GM12878 (cell line): ENCODE measurements around the gene SAMD7. TPM values are rescaled to one million over a fixed set of nuclear protein-coding genes. Genes with fewer than 3 reads are reported as not detected.

Experiments used
- ATAC-seq: fragments of 200-7000 bp; cut with Tn5 transposase; 3 replicates; pipeline ENCODE4 v1.9.1; 2020; ENCODE audit warnings: mild to moderate bottlenecking, moderate library complexity
- BruUV-seq: library from RNA; stranded (reverse); fragments of 400-500 nt; replicated peaks from 2 replicates; lab custom pipeline; 2021; lab: Mats Ljungman, UMichigan
- CTCF ChIA-PET: fragments of 300-600 bp; sonication (Branson Sonifier 250); formaldehyde crosslinking; extraction: SDS; loops from one replicate; lab custom pipeline; 2021; ENCODE audit warnings: inconsistent platforms; lab: Yijun Ruan, JAX
- POLR2A ChIA-PET: fragments of 350-600 bp; formaldehyde crosslinking; extraction: SDS; loops from one replicate; lab custom pipeline; 2021; ENCODE audit warnings: inconsistent platforms; lab: Charles Lee
- RAD21 ChIA-PET: fragments of 300-600 bp; sonication (Branson Sonifier 250); formaldehyde crosslinking; loops from one replicate; lab custom pipeline; 2023; ENCODE audit warnings: antibody characterized with exemption; ENCODE audit not compliant: unreplicated experiment; lab: Charles Lee
- SMC1A ChIA-PET: fragments of 300-600 bp; sonication (Branson Sonifier 250); formaldehyde crosslinking; loops from one replicate; lab custom pipeline; 2023; ENCODE audit not compliant: unreplicated experiment, uncharacterized antibody; lab: Charles Lee
- DNase-seq: peaks from one replicate; pipeline ENCODE4 v3.0.0-alpha.2; 2011; ENCODE audit warnings: low read depth, low spot score
- FAIRE-seq: peaks from 3 replicates; lab custom pipeline; 2011; peaks lifted over from hg19 to GRCh38; lab: Jason Lieb, UNC
- H2AFZ ChIP-seq: 2 replicates; pipeline ENCODE4 v1.6.0; 2011; ENCODE audit warnings: low read depth, low read length, control low read depth; ENCODE audit not compliant: control insufficient read depth
- H3K27ac ChIP-seq: 2 replicates; pipeline ENCODE4 v1.5.1; 2011; ENCODE audit warnings: control low read depth; ENCODE audit not compliant: control insufficient read depth, insufficient read depth
- H3K27me3 ChIP-seq, 2 experiments: replicated peaks in 1 of 2; 2 replicates each; pipeline versions ENCODE4 v1.6.0 to v1.6.1; 2011; ENCODE audit warnings: low read length in 1 of 2; ENCODE audit not compliant: control insufficient read depth in 2 of 2, insufficient read depth in 2 of 2
- H3K36me3 ChIP-seq, 2 experiments: 2 replicates each; pipeline ENCODE4 v1.5.1; 2011; ENCODE audit warnings: low read length in 1 of 2; ENCODE audit not compliant: control insufficient read depth in 2 of 2, insufficient read depth in 2 of 2
- H3K4me1 ChIP-seq: 2 replicates; pipeline ENCODE4 v1.6.1; 2011; ENCODE audit warnings: mild to moderate bottlenecking, low read length, moderate library complexity, mixed read lengths; ENCODE audit not compliant: control insufficient read depth, insufficient read depth
- H3K4me2 ChIP-seq: 2 replicates; pipeline ENCODE4 v1.6.0; 2011; ENCODE audit warnings: control low read depth; ENCODE audit not compliant: control insufficient read depth, insufficient read depth
- H3K4me3 ChIP-seq: fragments of 200-600 bp; sonication (generic); 2 replicates; pipeline ENCODE4 v1.5.1; 2016
- H3K79me2 ChIP-seq: 2 replicates; pipeline ENCODE4 v1.6.0; 2011; ENCODE audit warnings: low read length; ENCODE audit not compliant: control insufficient read depth, insufficient read depth
- H3K9ac ChIP-seq: 2 replicates; pipeline ENCODE4 v1.8.0; 2011; ENCODE audit warnings: low read length, control low read depth, mixed read lengths; ENCODE audit not compliant: control insufficient read depth, insufficient read depth
- H3K9me3 ChIP-seq: replicated peaks from 3 replicates; pipeline ENCODE4 v1.5.1; 2011; ENCODE audit warnings: mild to moderate bottlenecking, low read length; ENCODE audit not compliant: control insufficient read depth, insufficient read depth
- H4K20me1 ChIP-seq: 2 replicates; pipeline ENCODE4 v1.6.0; 2011; ENCODE audit not compliant: control insufficient read depth, insufficient read depth
- BCLAF1 ChIP-seq: fragments of 450-650 bp; IDR thresholded peaks from 2 replicates; pipeline ENCODE4 v1.6.1; 2017; ENCODE audit warnings: antibody characterized with exemption, mild to moderate bottlenecking, moderate library complexity
- BRCA1 ChIP-seq: IDR thresholded peaks from 2 replicates; pipeline ENCODE4 v1.6.1; 2011; ENCODE audit warnings: low read depth, low read length, improper control_type of control experiment
- CHD4 ChIP-seq: fragments of 200-600 bp; sonication (generic); IDR thresholded peaks from 2 replicates; pipeline ENCODE4 v1.6.1; 2016; ENCODE audit warnings: mild to moderate bottlenecking
- EED ChIP-seq: sonication (generic); IDR thresholded peaks from 2 replicates; pipeline ENCODE4 v1.6.1; 2016; ENCODE audit warnings: antibody characterized with exemption, low read depth
- FOS ChIP-seq: IDR thresholded peaks from 3 replicates; pipeline ENCODE4 v1.6.1; 2011; ENCODE audit warnings: borderline replicate concordance; ENCODE audit not compliant: insufficient read length; ENCODE audit errors: extremely low read depth
- HCFC1 ChIP-seq: fragments of 150-350 bp; IDR thresholded peaks from 2 replicates; pipeline ENCODE4 v1.6.1; 2014; ENCODE audit warnings: low read length
- HDGF ChIP-seq: fragments of 450-650 bp; IDR thresholded peaks from 2 replicates; pipeline ENCODE4 v1.6.1; 2016; ENCODE audit warnings: antibody characterized with exemption
- IKZF1 ChIP-seq: fragments of 450-650 bp; conservative IDR thresholded peaks from 2 replicates; pipeline ENCODE4 v1.6.1; 2017; ENCODE audit warnings: antibody characterized with exemption, mild to moderate bottlenecking
- JUND ChIP-seq: IDR thresholded peaks from 2 replicates; pipeline ENCODE4 v1.6.1; 2012; ENCODE audit warnings: low read depth, mild to moderate bottlenecking, low read length, improper control_type of control experiment, moderate library complexity
- KDM1A ChIP-seq: fragments of 200-600 bp; sonication (generic); IDR thresholded peaks from 2 replicates; pipeline ENCODE4 v1.6.1; 2016; ENCODE audit warnings: borderline replicate concordance
- MEF2A ChIP-seq: IDR thresholded peaks from 2 replicates; pipeline ENCODE4 v1.6.1; 2011; ENCODE audit warnings: low read depth, mild to moderate bottlenecking, low read length, moderate library complexity; ENCODE audit not compliant: insufficient read depth
- NFYB ChIP-seq: IDR thresholded peaks from 2 replicates; pipeline ENCODE4 v1.6.1; 2011; ENCODE audit warnings: low read depth, mild to moderate bottlenecking, low read length, improper control_type of control experiment, moderate library complexity; ENCODE audit not compliant: insufficient read depth
- NRF1 ChIP-seq: conservative IDR thresholded peaks from 2 replicates; pipeline ENCODE4 v1.6.1; 2011; ENCODE audit warnings: mild to moderate bottlenecking, low read depth, low read length, improper control_type of control experiment
- PAX8 ChIP-seq: fragments of 450-650 bp; IDR thresholded peaks from 2 replicates; pipeline ENCODE4 v1.6.1; 2017; ENCODE audit warnings: mild to moderate bottlenecking, moderate library complexity
- RB1 ChIP-seq: fragments of 450-650 bp; formaldehyde crosslinking; IDR thresholded peaks from 2 replicates; pipeline ENCODE4 v1.6.1; 2017; ENCODE audit warnings: mild to moderate bottlenecking, borderline replicate concordance
- ZBED1 ChIP-seq: IDR thresholded peaks from 2 replicates; pipeline ENCODE4 v1.6.1; 2016; ENCODE audit warnings: borderline replicate concordance
- ZNF274 ChIP-seq: IDR thresholded peaks from one replicate; pipeline ENCODE4 v1.8.0; 2011; ENCODE audit not compliant: insufficient read length, insufficient read depth
- WGBS: methylation state at CpG from one replicate; pipeline ENCODE4 v1.1.6; 2016; ENCODE audit warnings: low lambda C conversion rate; ENCODE audit not compliant: insufficient replicate concordance, insufficient coverage; ENCODE audit errors: missing lambda C conversion rate; 5-methylcytosine and 5-hydroxymethylcytosine counted together
- in situ Hi-C: fragments of 300-500 bp; cut with MboI; formaldehyde crosslinking; loops from 9 replicates; pipeline ENCODE4 v1.14.3; 2018; ENCODE audit warnings: mixed read lengths
- intact Hi-C: fragments of 100-400 bp; cut with micrococcal nuclease; formaldehyde crosslinking; loops from one replicate; pipeline ENCODE4 v1.14.2; 2022; ENCODE audit not compliant: unreplicated experiment
- polyA plus RNA-seq, 11 experiments: library from polyadenylated mRNA; depleted of rRNA in 4 of 11; unstranded in 6 of 11; stranded (reverse) in 5 of 11; fragments of >200 nt; fragmentation: Nextera tagmentation in 4 of 11; fragmentation: Illumina TruSeq in 1 of 11; extraction: Ambion mirVana in 4 of 11; extraction: Trizol in 1 of 11; gene quantifications; 1 replicate in 1 of 11; 2 replicates in 10 of 11; pipeline versions ENCODE4 v1.2.1 to v1.2.3, GENCODE V29; 2011 to 2016; ENCODE audit warnings: inconsistent platforms in 2 of 11, missing spikeins in 2 of 11, low read depth in 1 of 11
- total RNA-seq, 4 experiments: library from RNA; depleted of rRNA in 3 of 4; stranded (reverse); fragments of >200 nt in 3 of 4; fragmentation: Illumina TruSeq in 1 of 4; extraction: Trizol in 1 of 4; gene quantifications; 2 replicates each; pipeline versions ENCODE4 v1.2.1 to v1.2.3, GENCODE V29; 2013 to 2021
- TF ChIP-seq, protein P1 (sequence below): IDR thresholded peaks from 2 replicates; pipeline ENCODE4 v1.6.1; 2012; ENCODE audit warnings: low read length, inconsistent platforms
- TF ChIP-seq, protein P2 (sequence below): fragments of 450-650 bp; IDR thresholded peaks from 2 replicates; pipeline ENCODE4 v1.6.1; 2018; ENCODE audit warnings: borderline replicate concordance, mild to moderate bottlenecking; ENCODE audit not compliant: partially characterized antibody

SAMD7 gene
- total and polyA plus RNA-seq, 10 of the 15 experiments (the other 5 are each of a cell fraction or from before 2014, with no cell fraction given), result 0.03 to 0.11 (median 0.07) TPM; not detected in 3

DNA sequence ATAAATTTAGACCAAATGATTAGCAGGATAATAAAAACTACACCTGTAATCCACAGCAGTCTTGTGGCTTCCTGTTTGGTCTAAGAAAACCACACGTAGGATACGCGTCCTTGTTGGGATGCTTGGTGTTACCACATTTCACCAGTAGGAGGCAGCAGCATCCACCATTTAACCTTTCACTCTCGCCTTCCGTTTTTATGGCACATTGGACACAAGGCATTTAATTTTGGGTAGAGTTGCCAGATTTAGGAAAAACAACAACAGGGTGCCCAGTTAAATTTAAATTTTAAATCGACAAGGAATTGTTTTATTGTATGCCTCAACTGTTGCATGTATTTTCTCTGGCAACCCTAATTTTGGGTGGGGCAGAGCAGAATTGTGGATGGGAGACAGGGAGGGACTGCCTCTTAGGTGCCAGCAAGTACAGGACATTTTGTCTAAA lies 47.9 kb upstream of the SAMD7 start:
- Histone ChIP-seq H3K36me3 (no peaks in the 10 kb centered on the region), H3K4me2 (no peak overlapping the region), H3K4me3 (no peak overlapping the region), H3K79me2 (no peaks in the 10 kb centered on the region), H3K9ac (no peak overlapping the region), H4K20me1 (no peaks in the 10 kb centered on the region), H3K4me1 (peaks cover 16% of the 10 kb centered on the region), H2AFZ (no peak overlapping the region; the same call in 1 of the 2 replicates), H3K27ac (no peak overlapping the region), H3K27me3 (no peaks in the 10 kb centered on the region; a peak in 1 of 4 replicates), H3K9me3 (no peaks in the 10 kb centered on the region)
- no TSS peak for BruUV-seq
- ChIA-PET RAD21 (interaction anchor here (0.8 to 3.2 kb wide), 7 partner anchors 49 to 191 kb away, joined by 3 to 17 read pairs (median 5); partner anchors contain the start of gene SEC62), SMC1A (interaction anchor here (0.7 to 7.2 kb wide), 18 partner anchors 15 to 550 kb away, joined by 3 to 56 read pairs (median 4); partner anchors contain the start of gene SEC62), POLR2A (no interaction called here), CTCF (interaction anchor here (0.6 to 5.1 kb wide), 33 partner anchors 14 to 242 kb away, joined by 3 to 65 read pairs (median 4); partner anchors contain the start of gene SEC62)
- FAIRE-seq (peak; percentile 92), DNase-seq (peak; percentile 61), ATAC-seq (peak; percentile 81)
- in situ Hi-C loops (loop anchor here (10.0 kb wide), 1 partner anchor 191 kb away; no protein-coding TSS in a partner anchor), intact Hi-C loops (loop anchor here (1.0 to 2.0 kb wide), 3 partner anchors 101 to 191 kb away; partner anchors contain the start of gene SEC62)
- under 1% methylated on average over 6 of the region's 6 CpGs for WGBS
- TF ChIP-seq, protein P1, sequence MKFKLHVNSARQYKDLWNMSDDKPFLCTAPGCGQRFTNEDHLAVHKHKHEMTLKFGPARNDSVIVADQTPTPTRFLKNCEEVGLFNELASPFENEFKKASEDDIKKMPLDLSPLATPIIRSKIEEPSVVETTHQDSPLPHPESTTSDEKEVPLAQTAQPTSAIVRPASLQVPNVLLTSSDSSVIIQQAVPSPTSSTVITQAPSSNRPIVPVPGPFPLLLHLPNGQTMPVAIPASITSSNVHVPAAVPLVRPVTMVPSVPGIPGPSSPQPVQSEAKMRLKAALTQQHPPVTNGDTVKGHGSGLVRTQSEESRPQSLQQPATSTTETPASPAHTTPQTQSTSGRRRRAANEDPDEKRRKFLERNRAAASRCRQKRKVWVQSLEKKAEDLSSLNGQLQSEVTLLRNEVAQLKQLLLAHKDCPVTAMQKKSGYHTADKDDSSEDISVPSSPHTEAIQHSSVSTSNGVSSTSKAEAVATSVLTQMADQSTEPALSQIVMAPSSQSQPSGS, result peak; percentile 49; the same call in 1 of the 2 replicates
- TF ChIP-seq NRF1, result no peak
- TF ChIP-seq, protein P2, sequence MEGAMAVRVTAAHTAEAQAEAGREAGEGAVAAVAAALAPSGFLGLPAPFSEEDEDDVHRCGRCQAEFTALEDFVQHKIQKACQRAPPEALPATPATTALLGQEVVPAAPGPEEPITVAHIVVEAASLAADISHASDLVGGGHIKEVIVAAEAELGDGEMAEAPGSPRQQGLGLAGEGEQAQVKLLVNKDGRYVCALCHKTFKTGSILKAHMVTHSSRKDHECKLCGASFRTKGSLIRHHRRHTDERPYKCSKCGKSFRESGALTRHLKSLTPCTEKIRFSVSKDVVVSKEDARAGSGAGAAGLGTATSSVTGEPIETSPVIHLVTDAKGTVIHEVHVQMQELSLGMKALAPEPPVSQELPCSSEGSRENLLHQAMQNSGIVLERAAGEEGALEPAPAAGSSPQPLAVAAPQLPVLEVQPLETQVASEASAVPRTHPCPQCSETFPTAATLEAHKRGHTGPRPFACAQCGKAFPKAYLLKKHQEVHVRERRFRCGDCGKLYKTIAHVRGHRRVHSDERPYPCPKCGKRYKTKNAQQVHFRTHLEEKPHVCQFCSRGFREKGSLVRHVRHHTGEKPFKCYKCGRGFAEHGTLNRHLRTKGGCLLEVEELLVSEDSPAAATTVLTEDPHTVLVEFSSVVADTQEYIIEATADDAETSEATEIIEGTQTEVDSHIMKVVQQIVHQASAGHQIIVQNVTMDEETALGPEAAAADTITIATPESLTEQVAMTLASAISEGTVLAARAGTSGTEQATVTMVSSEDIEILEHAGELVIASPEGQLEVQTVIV, result no peak
- peak; percentile 81 for TF ChIP-seq EED
- no peak for TF ChIP-seq CHD4
- no peak for TF ChIP-seq JUND
- TF ChIP-seq KDM1A, result no peak
- peak; percentile 47; the same call in 1 of the 2 replicates for TF ChIP-seq ZBED1
- TF ChIP-seq BRCA1, result no peak
- peak; percentile 66; the same call in 1 of the 2 replicates for TF ChIP-seq RB1
- no peak for TF ChIP-seq PAX8
- no peak for TF ChIP-seq HDGF
- TF ChIP-seq HCFC1, result no peak
- no peak for TF ChIP-seq NFYB
- TF ChIP-seq ZNF274, result no peak
- TF ChIP-seq IKZF1, result peak; percentile 66
- TF ChIP-seq MEF2A, result 0 out of 2 replicates have a peak, but pooled peaks have one; percentile 30
- TF ChIP-seq BCLAF1, result no peak
- TF ChIP-seq FOS, result no peak
